BLaER1 treated with 17β-estradiol and CSF1 and Interleukin-3, amounts not matched to agents 10 nM and 100 nM (cell line): ENCODE results near the gene TP73.
A peak's percentile ranks its signal among the peaks of the same experiment; 100 is the strongest.

Source experiments
- H3K27ac ChIP-seq, 11 experiments: shearing (Covaris generic); formaldehyde crosslinking; 2 replicates each; pipeline ENCODE4 v1.8.1; 2022
- H3K27me3 ChIP-seq, 11 experiments: shearing (Covaris generic); formaldehyde crosslinking; 2 replicates each; pipeline ENCODE4 v1.8.1; 2022
- H3K36me3 ChIP-seq, 11 experiments: shearing (Covaris generic); formaldehyde crosslinking; 2 replicates each; pipeline ENCODE4 v1.8.1; 2022
- H3K4me1 ChIP-seq, 10 experiments: shearing (Covaris generic); formaldehyde crosslinking; 2 replicates each; pipeline ENCODE4 v1.8.1; 2022
- H3K4me2 ChIP-seq, 11 experiments: shearing (Covaris generic); formaldehyde crosslinking; 2 replicates each; pipeline ENCODE4 v1.8.1; 2022
- H3K4me3 ChIP-seq, 10 experiments: shearing (Covaris generic); formaldehyde crosslinking; 2 replicates each; pipeline ENCODE4 v1.8.1; 2022
- H3K9ac ChIP-seq, 11 experiments: shearing (Covaris generic); formaldehyde crosslinking; 2 replicates each; pipeline ENCODE4 v1.8.1; 2022
- H3K9me3 ChIP-seq, 11 experiments: shearing (Covaris generic); formaldehyde crosslinking; replicated peaks in 1 of 11; 2 replicates each; pipeline ENCODE4 v1.8.1; 2022
- H4K20me1 ChIP-seq, 11 experiments: shearing (Covaris generic); formaldehyde crosslinking; 2 replicates each; pipeline ENCODE4 v1.8.1; 2022
- Cebpa-rat ChIP-seq, 11 experiments: shearing (Covaris generic); IDR thresholded peaks; 2 replicates each; pipeline ENCODE4 v1.8.1; 2022

The TP73 gene

GRCh38 chr1:3634059-3634800 is 18.1 kb upstream of the TP73 start:
- H3K4me2 ChIP-seq, result no peak overlapping the region
- no peak overlapping the region for H3K4me3 ChIP-seq
- no peaks in the 10 kb centered on the region for H3K27me3 ChIP-seq
- H3K9me3 ChIP-seq, result no peaks in the 10 kb centered on the region
- peaks cover 0 to 36% (median 13%) of the 10 kb centered on the region in 11 experiments; a peak in 12 of 22 replicates for H4K20me1 ChIP-seq
- no peak for TF ChIP-seq Cebpa-rat (IDR thresholded peaks at IDR 0.05)
- H3K27ac ChIP-seq, result no peak overlapping the region
- H3K4me1 ChIP-seq, result peaks cover 22 to 44% (median 40%) of the 10 kb centered on the region in 10 experiments
- H3K9ac ChIP-seq, result no peak overlapping the region; a peak in 1 of 22 replicates
- peaks cover 85 to 99% (median 96%) of the 10 kb centered on the region in 11 experiments for H3K36me3 ChIP-seq

- Histone ChIP-seq H4K20me1 (peaks cover 0 to 34% (median 7%) of the 10 kb centered on the region in 11 experiments; a peak in 8 of 22 replicates), H3K27me3 (no peaks in the 10 kb centered on the region), H3K9ac (no peak overlapping the region), H3K4me2 (no peak overlapping the region), H3K27ac (no peak overlapping the region), H3K36me3 (peaks cover 73 to 100% (median 96%) of the 10 kb centered on the region in 11 experiments), H3K4me1 (peaks cover 4 to 34% (median 31%) of the 10 kb centered on the region in 10 experiments), H3K9me3 (no peaks in the 10 kb centered on the region), H3K4me3 (no peak overlapping the region)
- TF ChIP-seq Cebpa-rat (IDR thresholded peaks at IDR 0.05), result no peak
Measured at GRCh38 chr1:3636080-3636479, 16.2 kb upstream of the TP73 start.

GRCh38 chr1:3636531-3636930 is 15.8 kb upstream of the TP73 start:
- Histone ChIP-seq H3K27ac (no peak overlapping the region), H3K4me2 (no peak overlapping the region), H3K4me3 (no peak overlapping the region), H3K27me3 (no peaks in the 10 kb centered on the region), H3K9me3 (no peaks in the 10 kb centered on the region), H3K36me3 (peaks cover 77 to 100% (median 96%) of the 10 kb centered on the region in 11 experiments), H3K4me1 (peaks cover 0 to 31% (median 27%) of the 10 kb centered on the region in 10 experiments; a peak in 16 of 20 replicates), H3K9ac (no peak overlapping the region), H4K20me1 (peaks cover 0 to 35% (median 7%) of the 10 kb centered on the region in 11 experiments; a peak in 9 of 22 replicates)
- TF ChIP-seq Cebpa-rat (IDR thresholded peaks at IDR 0.05), result no peak

GRCh38 chr1:3638027-3638426 is 14.3 kb upstream of the TP73 start:
- peak overlapping the region in 4 of 11 experiments; percentile 40 to 55 (median 50); a peak in 7 of 22 replicates for H3K27ac ChIP-seq
- no peaks in the 10 kb centered on the region for H3K9me3 ChIP-seq
- H3K4me1 ChIP-seq, result peaks cover 0 to 31% (median 27%) of the 10 kb centered on the region in 10 experiments; a peak in 16 of 20 replicates
- peak overlapping the region in 4 of 11 experiments; percentile 19 to 37 (median 36); a peak in 5 of 22 replicates for H3K9ac ChIP-seq
- H3K4me3 ChIP-seq, result no peak overlapping the region
- peaks cover 66 to 100% (median 94%) of the 10 kb centered on the region in 11 experiments for H3K36me3 ChIP-seq
- peak overlapping the region in 8 of 11 experiments; percentile 14 to 74 (median 63); a peak in 14 of 22 replicates for H3K4me2 ChIP-seq
- H4K20me1 ChIP-seq, result peaks cover 0 to 40% (median 8%) of the 10 kb centered on the region in 11 experiments; a peak in 9 of 22 replicates
- no peak for TF ChIP-seq Cebpa-rat (IDR thresholded peaks at IDR 0.05)
- H3K27me3 ChIP-seq, result no peaks in the 10 kb centered on the region

GRCh38 chr1:3638676-3639075 is 13.6 kb upstream of the TP73 start:
- Histone ChIP-seq H3K36me3 (peaks cover 62 to 97% (median 91%) of the 10 kb centered on the region in 11 experiments), H3K27me3 (no peaks in the 10 kb centered on the region), H3K4me3 (no peak overlapping the region), H3K27ac (peak overlapping the region in 4 of 11 experiments; percentile 40 to 55 (median 50); a peak in 6 of 22 replicates), H4K20me1 (peaks cover 0 to 40% (median 8%) of the 10 kb centered on the region in 11 experiments; a peak in 9 of 22 replicates), H3K4me1 (peaks cover 0 to 31% (median 27%) of the 10 kb centered on the region in 10 experiments; a peak in 16 of 20 replicates), H3K4me2 (peak overlapping the region in 9 of 11 experiments; percentile 14 to 74 (median 61); a peak in 17 of 22 replicates), H3K9me3 (no peaks in the 10 kb centered on the region), H3K9ac (peak overlapping the region in 5 of 11 experiments; percentile 6 to 37 (median 36); a peak in 5 of 22 replicates)
- TF ChIP-seq Cebpa-rat (IDR thresholded peaks at IDR 0.05), result no peak

GRCh38 chr1:3639397-3639911 is 12.9 kb upstream of the TP73 start:
- H3K4me3 ChIP-seq, result no peak overlapping the region
- peaks cover 58 to 93% (median 87%) of the 10 kb centered on the region in 11 experiments for H3K36me3 ChIP-seq
- H3K27ac ChIP-seq, result no peak overlapping the region
- peaks cover 0 to 39% (median 8%) of the 10 kb centered on the region in 11 experiments; a peak in 9 of 22 replicates for H4K20me1 ChIP-seq
- H3K9ac ChIP-seq, result peak overlapping the region in 2 of 11 experiments; percentile 18 to 26; a peak in 1 of 22 replicates
- peak overlapping the region in 9 of 11 experiments; percentile 14 to 74 (median 61); a peak in 16 of 22 replicates for H3K4me2 ChIP-seq
- H3K4me1 ChIP-seq, result peaks cover 0 to 31% (median 27%) of the 10 kb centered on the region in 10 experiments; a peak in 16 of 20 replicates
- H3K27me3 ChIP-seq, result no peaks in the 10 kb centered on the region
- no peak for TF ChIP-seq Cebpa-rat (IDR thresholded peaks at IDR 0.05)
- no peaks in the 10 kb centered on the region for H3K9me3 ChIP-seq

GRCh38 chr1:3640121-3640837 is 12.0 kb upstream of the TP73 start:
- Histone ChIP-seq H3K9ac (no peak overlapping the region), H3K27ac (no peak overlapping the region), H3K4me1 (peaks cover 0 to 31% (median 27%) of the 10 kb centered on the region in 10 experiments; a peak in 16 of 20 replicates), H3K4me3 (no peak overlapping the region), H3K27me3 (no peaks in the 10 kb centered on the region), H3K4me2 (0 out of 22 replicates have a peak overlapping the region, but pooled peaks of 1 of the 11 experiments have one; percentile 71), H3K36me3 (peaks cover 58 to 93% (median 86%) of the 10 kb centered on the region in 11 experiments), H4K20me1 (peaks cover 0 to 31% (median 8%) of the 10 kb centered on the region in 11 experiments; a peak in 9 of 22 replicates), H3K9me3 (no peaks in the 10 kb centered on the region)
- no peak for TF ChIP-seq Cebpa-rat (IDR thresholded peaks at IDR 0.05)

GRCh38 chr1:3641046-3641760 is 11.1 kb upstream of the TP73 start:
- Histone ChIP-seq H4K20me1 (peaks cover 0 to 31% (median 8%) of the 10 kb centered on the region in 11 experiments; a peak in 9 of 22 replicates), H3K36me3 (peaks cover 58 to 93% (median 86%) of the 10 kb centered on the region in 11 experiments), H3K4me2 (no peak overlapping the region), H3K27ac (no peak overlapping the region), H3K4me1 (peaks cover 0 to 35% (median 28%) of the 10 kb centered on the region in 10 experiments; a peak in 16 of 20 replicates), H3K27me3 (no peaks in the 10 kb centered on the region), H3K9me3 (no peaks in the 10 kb centered on the region), H3K4me3 (no peak overlapping the region), H3K9ac (no peak overlapping the region)
- TF ChIP-seq Cebpa-rat (IDR thresholded peaks at IDR 0.05), result no peak
